WTC11 (cell line): Measurements from ENCODE around the gene FAM117B.

Source experiments
- ATF1 ChIP-seq: sonication (generic); formaldehyde crosslinking; IDR thresholded peaks from 2 replicates; pipeline ENCODE4 v1.8.1; 2023; ENCODE audit warnings: mild to moderate bottlenecking, moderate library complexity, missing genetic modification reagents
- CREB1 ChIP-seq: sonication (generic); formaldehyde crosslinking; IDR thresholded peaks from 2 replicates; pipeline ENCODE4 v1.8.0; 2023; ENCODE audit warnings: mild to moderate bottlenecking, missing genetic modification reagents
- CREM ChIP-seq: sonication (generic); formaldehyde crosslinking; IDR thresholded peaks from 2 replicates; pipeline ENCODE4 v1.8.1; 2022; ENCODE audit warnings: mild to moderate bottlenecking, missing genetic modification reagents, moderate library complexity
- EMX1 ChIP-seq: fragments of 250-450 bp; sonication (Bioruptor Pico); IDR thresholded peaks from 2 replicates; pipeline ENCODE4 v1.8.0; 2021; ENCODE audit warnings: mild to moderate bottlenecking
- NR3C1 ChIP-seq: sonication (generic); formaldehyde crosslinking; conservative IDR thresholded peaks from 2 replicates; pipeline ENCODE4 v1.8.1; 2023; ENCODE audit warnings: low read depth, mild to moderate bottlenecking, missing genetic modification reagents
- SP1 ChIP-seq: sonication (generic); formaldehyde crosslinking; conservative IDR thresholded peaks from 2 replicates; pipeline ENCODE4 v1.8.1; 2022; ENCODE audit warnings: missing genetic modification reagents
- TCF7 ChIP-seq: sonication (generic); formaldehyde crosslinking; IDR thresholded peaks from 2 replicates; pipeline ENCODE4 v1.8.0; 2022; ENCODE audit warnings: mild to moderate bottlenecking, low read depth, missing genetic modification reagents, moderate library complexity
- TEAD4 ChIP-seq: sonication (generic); formaldehyde crosslinking; IDR thresholded peaks from 2 replicates; pipeline ENCODE4 v1.8.0; 2022; ENCODE audit warnings: mild to moderate bottlenecking, missing genetic modification reagents
- TF ChIP-seq, protein P1 (sequence below): fragments of 200-600 bp; IDR thresholded peaks from 2 replicates; pipeline ENCODE4 v1.8.0; 2022; ENCODE audit warnings: antibody characterized with exemption
- TF ChIP-seq, protein P2 (sequence below): sonication (generic); formaldehyde crosslinking; IDR thresholded peaks from 2 replicates; pipeline ENCODE4 v1.8.0; 2022; ENCODE audit warnings: mild to moderate bottlenecking, missing genetic modification reagents
- TF ChIP-seq, protein P3 (sequence below): sonication (generic); formaldehyde crosslinking; IDR thresholded peaks from 2 replicates; pipeline ENCODE4 v1.8.0; 2022; ENCODE audit warnings: mild to moderate bottlenecking, missing genetic modification reagents
- TF ChIP-seq, protein P4 (sequence below): sonication (generic); formaldehyde crosslinking; IDR thresholded peaks from 2 replicates; pipeline ENCODE4 v1.8.1; 2023; ENCODE audit warnings: mild to moderate bottlenecking, missing genetic modification reagents, moderate library complexity
- TF ChIP-seq, protein P5 (sequence below): sonication (generic); formaldehyde crosslinking; IDR thresholded peaks from 2 replicates; pipeline ENCODE4 v1.8.1; 2023; ENCODE audit warnings: mild to moderate bottlenecking, missing genetic modification reagents, moderate library complexity
- TF ChIP-seq, protein P6 (sequence below): sonication (generic); formaldehyde crosslinking; IDR thresholded peaks from 2 replicates; pipeline ENCODE4 v1.8.1; 2022; ENCODE audit warnings: missing genetic modification reagents, borderline replicate concordance

DNA sequence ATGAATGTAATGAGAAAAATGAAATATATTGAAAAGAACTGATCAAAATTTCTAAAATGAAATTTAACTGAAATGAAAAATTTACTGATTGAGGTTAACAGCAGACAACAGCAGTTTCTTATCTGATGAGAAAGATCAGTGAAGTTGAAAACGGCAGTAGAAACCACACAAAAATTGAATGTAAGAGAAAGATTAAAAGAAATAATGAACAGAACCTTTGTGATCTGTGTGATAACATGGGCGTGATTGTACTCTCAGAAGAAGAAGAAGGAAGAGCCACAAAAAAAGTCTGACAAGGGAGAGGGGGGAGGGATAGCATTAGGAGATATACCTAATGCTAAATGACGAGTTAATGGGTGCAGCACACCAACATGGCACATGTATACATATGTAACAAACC is 45.2 kb downstream of the FAM117B start:
- TF ChIP-seq, protein P1, sequence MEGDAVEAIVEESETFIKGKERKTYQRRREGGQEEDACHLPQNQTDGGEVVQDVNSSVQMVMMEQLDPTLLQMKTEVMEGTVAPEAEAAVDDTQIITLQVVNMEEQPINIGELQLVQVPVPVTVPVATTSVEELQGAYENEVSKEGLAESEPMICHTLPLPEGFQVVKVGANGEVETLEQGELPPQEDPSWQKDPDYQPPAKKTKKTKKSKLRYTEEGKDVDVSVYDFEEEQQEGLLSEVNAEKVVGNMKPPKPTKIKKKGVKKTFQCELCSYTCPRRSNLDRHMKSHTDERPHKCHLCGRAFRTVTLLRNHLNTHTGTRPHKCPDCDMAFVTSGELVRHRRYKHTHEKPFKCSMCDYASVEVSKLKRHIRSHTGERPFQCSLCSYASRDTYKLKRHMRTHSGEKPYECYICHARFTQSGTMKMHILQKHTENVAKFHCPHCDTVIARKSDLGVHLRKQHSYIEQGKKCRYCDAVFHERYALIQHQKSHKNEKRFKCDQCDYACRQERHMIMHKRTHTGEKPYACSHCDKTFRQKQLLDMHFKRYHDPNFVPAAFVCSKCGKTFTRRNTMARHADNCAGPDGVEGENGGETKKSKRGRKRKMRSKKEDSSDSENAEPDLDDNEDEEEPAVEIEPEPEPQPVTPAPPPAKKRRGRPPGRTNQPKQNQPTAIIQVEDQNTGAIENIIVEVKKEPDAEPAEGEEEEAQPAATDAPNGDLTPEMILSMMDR: no peak
- TF ChIP-seq, protein P2, sequence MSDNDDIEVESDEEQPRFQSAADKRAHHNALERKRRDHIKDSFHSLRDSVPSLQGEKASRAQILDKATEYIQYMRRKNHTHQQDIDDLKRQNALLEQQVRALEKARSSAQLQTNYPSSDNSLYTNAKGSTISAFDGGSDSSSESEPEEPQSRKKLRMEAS (CRISPR knock-in tag): no peak
- no peak for TF ChIP-seq NR3C1 (CRISPR knock-in tag)
- TF ChIP-seq SP1: no peak
- TF ChIP-seq ATF1: no peak
- TF ChIP-seq, protein P3, sequence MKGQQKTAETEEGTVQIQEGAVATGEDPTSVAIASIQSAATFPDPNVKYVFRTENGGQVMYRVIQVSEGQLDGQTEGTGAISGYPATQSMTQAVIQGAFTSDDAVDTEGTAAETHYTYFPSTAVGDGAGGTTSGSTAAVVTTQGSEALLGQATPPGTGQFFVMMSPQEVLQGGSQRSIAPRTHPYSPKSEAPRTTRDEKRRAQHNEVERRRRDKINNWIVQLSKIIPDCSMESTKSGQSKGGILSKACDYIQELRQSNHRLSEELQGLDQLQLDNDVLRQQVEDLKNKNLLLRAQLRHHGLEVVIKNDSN (CRISPR knock-in tag): no peak
- no peak for TF ChIP-seq CREB1 (CRISPR knock-in tag)
- TF ChIP-seq TCF7 (CRISPR knock-in tag): no peak
- no peak for TF ChIP-seq TEAD4 (CRISPR knock-in tag)
- TF ChIP-seq, protein P4, sequence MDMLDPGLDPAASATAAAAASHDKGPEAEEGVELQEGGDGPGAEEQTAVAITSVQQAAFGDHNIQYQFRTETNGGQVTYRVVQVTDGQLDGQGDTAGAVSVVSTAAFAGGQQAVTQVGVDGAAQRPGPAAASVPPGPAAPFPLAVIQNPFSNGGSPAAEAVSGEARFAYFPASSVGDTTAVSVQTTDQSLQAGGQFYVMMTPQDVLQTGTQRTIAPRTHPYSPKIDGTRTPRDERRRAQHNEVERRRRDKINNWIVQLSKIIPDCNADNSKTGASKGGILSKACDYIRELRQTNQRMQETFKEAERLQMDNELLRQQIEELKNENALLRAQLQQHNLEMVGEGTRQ (CRISPR knock-in tag): no peak
- TF ChIP-seq EMX1 (CRISPR knock-in tag): no peak
- TF ChIP-seq, protein P5, sequence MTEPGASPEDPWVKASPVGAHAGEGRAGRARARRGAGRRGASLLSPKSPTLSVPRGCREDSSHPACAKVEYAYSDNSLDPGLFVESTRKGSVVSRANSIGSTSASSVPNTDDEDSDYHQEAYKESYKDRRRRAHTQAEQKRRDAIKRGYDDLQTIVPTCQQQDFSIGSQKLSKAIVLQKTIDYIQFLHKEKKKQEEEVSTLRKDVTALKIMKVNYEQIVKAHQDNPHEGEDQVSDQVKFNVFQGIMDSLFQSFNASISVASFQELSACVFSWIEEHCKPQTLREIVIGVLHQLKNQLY: no peak
- no peak for TF ChIP-seq CREM (CRISPR knock-in tag)
- TF ChIP-seq, protein P6, sequence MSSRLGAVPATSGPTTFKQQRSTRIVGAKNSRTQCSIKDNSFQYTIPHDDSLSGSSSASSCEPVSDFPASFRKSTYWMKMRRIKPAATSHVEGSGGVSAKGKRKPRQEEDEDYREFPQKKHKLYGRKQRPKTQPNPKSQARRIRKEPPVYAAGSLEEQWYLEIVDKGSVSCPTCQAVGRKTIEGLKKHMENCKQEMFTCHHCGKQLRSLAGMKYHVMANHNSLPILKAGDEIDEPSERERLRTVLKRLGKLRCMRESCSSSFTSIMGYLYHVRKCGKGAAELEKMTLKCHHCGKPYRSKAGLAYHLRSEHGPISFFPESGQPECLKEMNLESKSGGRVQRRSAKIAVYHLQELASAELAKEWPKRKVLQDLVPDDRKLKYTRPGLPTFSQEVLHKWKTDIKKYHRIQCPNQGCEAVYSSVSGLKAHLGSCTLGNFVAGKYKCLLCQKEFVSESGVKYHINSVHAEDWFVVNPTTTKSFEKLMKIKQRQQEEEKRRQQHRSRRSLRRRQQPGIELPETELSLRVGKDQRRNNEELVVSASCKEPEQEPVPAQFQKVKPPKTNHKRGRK: no peak
